NCI-H524 (cell line): ENCODE data around the gene GPR107.

Experiments
- DNase-seq, 2 experiments: peaks; one replicate each; lab custom pipeline; 2025; lab: John Stamatoyannopoulos, UW

The GPR107 gene

DNA sequence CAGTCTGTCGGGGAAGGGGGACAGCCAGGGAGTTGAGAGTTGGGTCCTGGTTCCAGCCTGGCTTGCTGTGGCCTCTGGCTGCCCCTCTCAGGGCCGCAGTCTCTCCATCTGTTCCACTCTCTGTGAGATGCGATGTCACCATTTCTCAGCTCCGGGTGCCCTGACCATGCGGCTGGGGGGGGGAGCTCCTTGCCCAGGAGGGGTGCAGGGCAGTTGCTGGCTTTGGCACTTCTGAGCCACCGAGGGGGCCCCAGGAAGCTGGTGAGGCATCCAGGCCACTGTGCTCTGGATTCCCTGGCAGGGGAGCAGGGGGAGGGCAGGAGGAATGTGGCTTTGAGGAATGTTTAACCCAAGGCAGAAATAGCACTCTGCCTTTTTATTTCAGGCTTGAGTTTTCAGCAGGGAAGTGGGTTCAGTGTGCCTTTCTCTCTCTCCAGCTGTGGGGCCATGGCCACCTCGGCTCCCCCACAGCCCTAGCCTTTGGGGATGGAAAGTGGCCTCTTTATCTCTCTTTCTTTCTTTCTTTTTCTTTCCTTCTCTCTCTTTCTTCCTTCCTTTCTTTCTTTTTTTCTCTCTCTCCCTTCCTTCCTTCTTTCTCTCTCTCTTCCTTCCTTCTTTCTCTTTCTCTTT is 129.5 kb downstream of the GPR107 start:
- peak in 1 of 2 experiments; percentile 53 for DNase-seq

DNA sequence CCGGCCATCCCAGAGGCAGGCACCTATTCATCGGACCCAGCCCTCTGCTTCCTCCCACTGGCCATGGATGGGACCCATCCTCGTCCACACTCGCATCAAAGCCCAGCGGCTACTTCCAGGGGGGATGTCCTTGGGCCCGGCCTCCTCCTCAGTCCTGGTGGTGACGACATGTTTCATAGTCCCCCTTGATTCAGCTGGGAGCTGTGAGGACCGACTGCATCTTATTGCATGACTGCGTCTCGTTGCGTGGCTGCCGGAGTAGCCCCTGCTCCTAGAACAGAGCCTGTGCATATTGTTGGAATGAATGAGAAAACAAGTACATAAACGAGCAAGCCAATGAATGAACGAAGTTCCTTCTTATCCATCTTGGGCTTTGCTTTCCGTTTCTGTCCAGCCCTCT is 131.3 kb downstream of the GPR107 start:
- DNase-seq = no peak

DNA sequence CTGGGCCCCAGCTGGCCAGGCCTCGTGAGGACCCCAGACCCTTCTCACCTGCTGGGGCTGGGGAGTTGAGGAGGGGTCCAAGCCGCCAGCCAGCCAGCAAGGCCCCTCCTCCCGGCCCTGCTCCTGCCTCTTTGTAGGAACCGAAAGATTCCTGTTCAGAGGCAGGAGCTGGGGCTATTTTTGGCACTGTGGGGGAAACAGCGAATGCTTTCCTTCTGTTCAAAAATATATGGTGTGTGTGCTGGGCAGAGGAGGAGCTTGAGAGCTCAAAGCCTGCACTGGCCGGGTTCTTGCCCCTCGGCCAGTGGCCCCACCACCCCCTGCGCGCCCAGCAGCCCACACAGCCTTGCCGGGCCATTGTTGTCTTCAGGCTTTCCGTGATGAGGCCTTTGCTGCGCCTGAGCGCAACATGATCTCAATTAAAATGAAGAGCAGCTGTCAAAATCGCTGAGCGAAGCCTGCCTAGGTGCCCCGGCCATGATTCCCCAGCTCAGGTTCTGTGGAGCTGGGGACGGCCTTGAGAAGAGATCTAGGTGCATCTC is 131.9 kb downstream of the GPR107 start:
- DNase-seq = peak; percentile 47 to 53

DNA sequence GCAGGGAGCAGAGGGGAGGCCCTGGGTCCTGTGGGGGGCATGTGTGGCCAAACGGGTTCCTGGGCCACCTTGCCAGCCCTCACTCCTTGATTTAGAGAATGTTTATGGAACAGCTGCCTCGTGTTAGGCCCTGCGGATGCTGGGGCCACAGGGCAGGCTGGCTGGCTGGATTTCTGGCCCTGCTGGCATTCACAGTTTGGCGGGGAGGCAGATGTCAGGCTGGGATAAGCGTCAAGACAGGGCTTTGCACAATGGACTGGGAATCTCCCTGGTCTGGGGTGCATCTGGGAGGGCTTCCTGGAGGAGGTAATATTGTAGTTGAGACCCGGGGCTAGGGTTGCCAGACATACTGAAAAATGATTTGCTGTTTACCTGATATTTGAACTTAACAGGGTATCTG is 132.3 kb downstream of the GPR107 start:
- DNase-seq = peak in 1 of 2 experiments; percentile 45

DNA sequence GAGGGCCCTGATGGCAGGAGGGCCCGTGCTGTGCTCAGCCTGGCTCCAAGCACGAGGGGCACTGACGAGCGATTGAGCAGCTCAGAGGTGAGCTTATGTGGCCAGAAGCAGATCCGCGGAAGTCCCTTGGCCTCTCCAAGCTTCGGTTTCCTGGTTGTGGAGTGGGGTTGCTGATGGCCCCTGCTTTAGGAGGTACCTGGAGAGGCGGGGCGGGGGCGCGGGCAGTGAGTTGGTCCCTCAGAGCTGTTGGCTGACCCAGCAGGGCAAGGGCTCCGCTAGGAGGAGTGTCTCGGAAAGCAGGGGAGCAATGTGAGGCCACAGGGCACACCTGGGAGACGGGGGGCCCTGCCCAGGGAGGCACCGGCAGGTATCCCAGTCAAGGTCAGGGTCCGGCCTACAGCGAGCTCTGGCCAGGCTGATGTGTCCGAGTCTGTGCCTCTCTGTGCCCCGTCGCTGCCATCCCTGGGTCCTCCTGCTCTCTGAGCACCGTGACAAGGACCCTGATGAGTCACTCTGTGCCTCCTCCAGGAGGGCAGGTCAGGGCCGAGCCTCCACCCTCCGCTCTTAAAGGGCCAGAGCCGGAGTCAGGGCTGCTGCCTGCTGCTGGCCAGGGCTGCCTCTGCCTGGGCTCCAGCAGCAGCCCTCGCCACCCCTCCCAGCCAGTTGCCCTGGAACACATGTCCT is 133.3 kb downstream of the GPR107 start:
- DNase-seq = no peak

DNA sequence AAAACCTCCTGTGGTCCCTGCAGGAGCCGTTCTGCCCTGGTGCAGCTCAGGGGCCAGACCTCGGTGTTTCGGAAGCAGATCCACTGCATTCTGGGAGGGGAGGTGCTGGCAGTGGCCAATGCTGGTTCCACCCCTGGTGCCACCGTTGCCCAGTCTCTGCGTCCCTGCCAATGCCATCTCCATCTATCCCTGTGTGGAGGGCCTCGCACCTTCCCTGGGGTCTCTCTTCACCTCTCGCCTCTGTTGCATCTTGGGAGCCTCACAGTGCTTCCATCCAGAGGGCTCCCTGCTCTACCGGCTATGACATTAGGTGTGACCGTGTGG is 133.8 kb downstream of the GPR107 start:
- DNase-seq = no peak

DNA sequence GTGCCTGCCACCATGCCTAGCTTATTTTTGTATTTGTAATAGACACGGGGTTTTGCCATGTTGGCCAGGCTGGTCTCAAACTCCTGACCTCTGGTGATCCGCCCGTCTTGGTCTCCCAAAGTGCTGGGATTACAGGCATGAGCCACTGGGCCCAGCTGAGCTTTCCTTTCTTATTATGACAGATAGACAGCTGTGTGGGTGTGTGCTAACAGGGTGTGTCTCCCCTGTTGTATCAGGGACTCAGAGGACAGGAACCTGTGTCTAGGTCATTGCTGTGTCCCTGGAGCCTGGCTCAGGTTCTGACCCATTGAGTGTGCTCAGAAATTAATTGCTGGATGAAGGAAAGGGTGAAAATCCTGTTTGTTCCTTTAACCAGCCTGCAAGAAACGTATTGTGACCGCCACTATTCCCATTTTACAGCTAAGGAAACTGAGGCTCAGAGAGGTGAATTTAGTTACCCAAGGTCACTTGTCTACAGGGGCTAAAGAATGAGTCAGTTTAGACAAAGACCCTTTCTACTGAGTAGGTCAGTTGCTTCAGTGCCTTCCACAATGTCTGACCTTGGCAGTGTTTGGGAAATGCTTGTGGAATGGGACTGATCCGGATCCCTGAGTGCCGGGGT is 135.3 kb downstream of the GPR107 start:
- no peak for DNase-seq
